NCI-H446 treated with DMSO at 0.1 percent for 48 hours (cell line): Measurements from ENCODE around the gene SOX30.

Experiments
- DNase-seq: peaks from one replicate; lab custom pipeline; 2025; lab: John Stamatoyannopoulos, UW

The SOX30 gene

GRCh38 chr5:157659868-157660660 is 7.8 kb upstream of the SOX30 start:
- no peak for DNase-seq

- no peak for DNase-seq
These were observed 6.7 kb upstream of the SOX30 start for GRCh38 chr5:157658893-157659292.

- no peak for DNase-seq
These were observed 5.3 kb upstream of the SOX30 start for GRCh38 chr5:157657516-157657915.

- DNase-seq, result no peak
These were observed 438 bp downstream of the SOX30 start for GRCh38 chr5:157651623-157652376.

- no peak for DNase-seq
These were observed 1.1 kb downstream of the SOX30 start for GRCh38 chr5:157650991-157651611.

GRCh38 chr5:157649101-157649500 is 3.1 kb downstream of the SOX30 start:
- no peak for DNase-seq

GRCh38 chr5:157648275-157648990 is 3.8 kb downstream of the SOX30 start:
- no peak for DNase-seq

GRCh38 chr5:157640406-157641066 is 11.7 kb downstream of the SOX30 start:
- no peak for DNase-seq

GRCh38 chr5:157630341-157630740 is 21.9 kb downstream of the SOX30 start:
- DNase-seq, result no peak

GRCh38 chr5:157626831-157627230 is 25.4 kb downstream of the SOX30 start:
- DNase-seq, result no peak

- no peak for DNase-seq
These were observed 28.1 kb downstream of the SOX30 start for GRCh38 chr5:157624144-157624543.

GRCh38 chr5:157620776-157621175 is 31.5 kb downstream of the SOX30 start:
- DNase-seq, result no peak

- DNase-seq, result no peak
These were observed 34.0 kb downstream of the SOX30 start for GRCh38 chr5:157618191-157618765.

- DNase-seq, result no peak
These were observed 35.5 kb downstream of the SOX30 start for GRCh38 chr5:157616785-157617184.

GRCh38 chr5:157613385-157614245 is 38.6 kb downstream of the SOX30 start:
- no peak for DNase-seq

GRCh38 chr5:157612581-157612980 is 39.7 kb downstream of the SOX30 start:
- no peak for DNase-seq

- DNase-seq, result no peak
These were observed 40.4 kb downstream of the SOX30 start for GRCh38 chr5:157611571-157612476.

GRCh38 chr5:157610990-157611389 is 41.2 kb downstream of the SOX30 start:
- DNase-seq, result no peak

- DNase-seq, result no peak
These were observed 43.2 kb downstream of the SOX30 start for GRCh38 chr5:157608972-157609565.
